NCI-H524 (cell line): ENCODE data around the gene GIMAP5.

Experiments used
- DNase-seq, 2 experiments: peaks; one replicate each; lab custom pipeline; 2025; lab: John Stamatoyannopoulos, UW

The GIMAP5 gene

DNA sequence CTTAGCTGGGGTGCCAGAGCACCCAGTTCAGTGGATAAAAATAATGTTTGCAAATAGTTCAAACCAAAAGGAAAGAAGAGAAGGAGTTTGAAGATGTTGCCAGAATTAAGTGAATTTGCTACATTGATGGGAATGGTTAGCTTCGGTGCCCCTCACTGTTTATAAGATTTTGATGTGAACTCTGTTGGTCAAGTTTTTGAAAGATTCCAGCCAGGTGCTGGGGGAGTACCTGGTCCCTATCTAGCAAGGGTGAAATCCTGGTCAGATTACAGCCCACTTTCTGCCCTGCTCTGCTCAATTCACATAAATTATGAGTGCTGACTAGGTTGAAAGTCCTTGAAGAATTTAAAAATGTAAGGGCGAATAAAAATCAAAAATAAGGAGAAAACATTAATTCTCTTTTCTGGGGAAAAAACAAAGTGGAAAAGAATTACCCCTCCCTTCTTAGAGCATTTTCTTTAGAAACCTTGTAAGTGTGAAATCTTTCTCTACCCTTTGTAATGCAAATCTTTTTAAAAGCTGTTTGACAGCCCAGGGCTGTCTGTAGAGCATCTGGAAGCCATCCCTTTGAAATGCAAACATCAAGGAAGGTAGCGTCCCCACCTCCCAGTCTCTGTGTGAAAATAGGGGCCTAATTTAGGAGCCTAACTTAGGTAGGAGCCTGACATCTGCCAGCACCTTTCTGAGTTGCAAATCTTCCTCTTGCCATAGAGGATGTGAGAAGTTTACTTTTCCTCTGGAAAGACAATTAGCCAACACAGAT is 1.4 kb upstream of the GIMAP5 start:
- DNase-seq = no peak

DNA sequence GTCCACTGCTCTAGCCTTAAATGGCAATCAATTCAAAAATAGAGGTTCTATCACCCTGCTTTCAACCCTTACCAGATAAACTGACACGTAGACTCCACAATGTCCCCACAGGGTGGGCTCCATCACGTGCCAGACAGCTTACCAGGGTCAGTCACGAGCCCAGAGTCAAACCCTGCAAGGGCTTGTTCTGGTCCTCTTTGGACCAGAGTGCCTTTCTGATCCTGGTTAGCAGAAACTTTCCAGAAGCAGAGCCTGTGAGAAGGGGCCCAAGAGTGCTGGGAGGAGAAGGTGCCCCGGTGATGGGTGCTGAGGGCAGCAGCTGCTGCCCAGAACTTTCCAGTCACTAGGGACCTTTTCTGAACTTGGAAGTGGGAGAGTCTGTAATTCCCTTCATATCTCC is 354 bp upstream of the GIMAP5 start:
- no peak for DNase-seq

DNA sequence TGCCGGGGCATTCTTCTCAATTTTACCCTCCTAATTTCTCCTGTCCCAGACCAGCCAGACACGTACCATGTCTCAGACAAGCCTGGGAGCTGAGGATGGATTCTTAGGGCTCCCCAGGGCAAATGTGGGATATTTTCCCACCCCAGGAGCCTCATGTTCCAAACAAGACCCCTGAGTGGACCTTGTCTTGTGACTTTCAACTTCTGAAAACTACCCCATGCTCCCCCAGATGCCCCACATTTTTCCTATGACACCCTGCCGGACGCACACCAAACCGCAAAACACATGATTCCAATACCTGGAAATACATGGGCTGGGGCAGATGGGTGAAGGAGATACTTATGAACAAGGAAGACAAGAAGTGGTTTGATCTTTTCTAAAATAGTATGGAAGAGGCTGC is 874 bp downstream of the GIMAP5 start:
- no peak for DNase-seq

DNA sequence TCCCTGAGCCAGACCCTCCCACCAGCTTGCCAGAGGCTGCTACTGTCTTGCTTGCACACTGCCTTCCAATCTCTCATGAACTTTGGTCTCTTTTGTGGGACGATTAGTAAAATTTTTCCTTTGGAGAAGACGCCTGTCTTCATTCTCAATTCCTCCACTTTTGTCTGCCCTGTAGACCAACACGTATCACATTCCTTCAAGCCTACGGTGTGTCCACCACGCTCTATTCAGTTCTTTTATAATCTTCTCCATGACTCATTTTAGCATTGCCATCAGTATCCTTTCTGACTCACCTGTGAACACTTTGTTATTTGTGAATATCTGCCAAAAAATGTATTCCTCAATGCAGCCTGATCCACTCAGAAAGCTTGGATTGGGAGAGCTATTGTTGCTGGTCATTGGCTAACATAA is 1.4 kb downstream of the GIMAP5 start:
- no peak for DNase-seq

DNA sequence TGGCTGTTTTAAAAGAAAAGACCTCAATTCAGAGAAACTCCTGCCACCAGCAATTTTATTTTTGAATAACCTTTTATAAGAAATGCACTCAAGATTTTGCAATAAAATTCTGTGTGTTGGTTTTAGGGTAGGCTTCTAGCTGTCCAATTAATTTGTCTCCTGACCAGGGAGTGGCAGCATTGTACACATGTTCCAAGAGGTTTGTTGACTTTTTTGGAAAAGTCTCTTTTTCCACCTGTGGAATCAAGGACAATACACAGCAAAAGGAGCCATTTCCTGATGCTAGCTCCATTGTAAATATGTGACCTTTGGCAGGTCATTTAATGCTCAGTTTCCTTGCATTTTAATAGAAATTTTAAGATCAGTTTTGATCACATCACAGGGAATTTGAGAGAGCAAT is 1.8 kb downstream of the GIMAP5 start:
- peak in 1 of 2 experiments; percentile 4 for DNase-seq

DNA sequence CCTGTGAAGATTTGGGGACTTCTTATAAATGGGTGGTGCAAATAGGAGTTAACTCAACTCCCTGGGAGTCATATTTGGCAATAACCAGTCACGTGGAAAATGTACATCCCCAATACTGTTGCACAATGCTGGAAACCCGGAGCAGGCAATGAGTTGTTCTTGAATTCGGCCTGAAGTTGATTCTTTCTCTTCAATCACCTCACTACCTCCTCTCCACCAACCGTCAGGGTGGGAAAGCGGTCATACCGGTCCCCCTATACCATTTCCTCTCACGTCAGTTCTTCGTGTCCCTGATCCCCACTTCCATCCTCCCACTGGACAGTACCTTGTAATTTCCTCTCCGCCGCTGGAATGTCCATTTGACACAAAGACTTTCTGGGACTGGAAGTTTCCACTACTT is 2.8 kb downstream of the GIMAP5 start:
- DNase-seq = no peak

DNA sequence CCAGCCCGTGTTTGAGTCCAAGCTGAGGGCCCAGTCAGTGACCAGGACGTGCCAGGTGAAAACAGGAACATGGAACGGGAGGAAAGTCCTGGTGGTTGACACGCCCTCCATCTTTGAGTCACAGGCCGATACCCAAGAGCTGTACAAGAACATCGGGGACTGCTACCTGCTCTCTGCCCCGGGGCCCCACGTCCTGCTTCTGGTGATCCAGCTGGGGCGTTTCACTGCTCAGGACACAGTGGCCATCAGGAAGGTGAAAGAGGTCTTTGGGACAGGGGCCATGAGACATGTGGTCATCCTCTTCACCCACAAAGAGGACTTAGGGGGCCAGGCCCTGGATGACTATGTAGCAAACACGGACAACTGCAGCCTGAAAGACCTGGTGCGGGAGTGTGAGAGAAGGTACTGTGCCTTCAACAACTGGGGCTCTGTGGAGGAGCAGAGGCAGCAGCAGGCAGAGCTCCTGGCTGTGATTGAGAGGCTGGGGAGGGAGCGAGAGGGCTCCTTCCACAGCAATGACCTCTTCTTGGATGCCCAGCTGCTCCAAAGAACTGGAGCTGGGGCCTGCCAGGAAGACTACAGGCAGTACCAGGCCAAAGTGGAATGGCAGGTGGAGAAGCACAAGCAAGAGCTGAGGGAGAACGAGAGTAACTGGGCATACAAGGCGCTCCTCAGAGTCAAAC is 5.2 kb downstream of the GIMAP5 start:
- DNase-seq = no peak

DNA sequence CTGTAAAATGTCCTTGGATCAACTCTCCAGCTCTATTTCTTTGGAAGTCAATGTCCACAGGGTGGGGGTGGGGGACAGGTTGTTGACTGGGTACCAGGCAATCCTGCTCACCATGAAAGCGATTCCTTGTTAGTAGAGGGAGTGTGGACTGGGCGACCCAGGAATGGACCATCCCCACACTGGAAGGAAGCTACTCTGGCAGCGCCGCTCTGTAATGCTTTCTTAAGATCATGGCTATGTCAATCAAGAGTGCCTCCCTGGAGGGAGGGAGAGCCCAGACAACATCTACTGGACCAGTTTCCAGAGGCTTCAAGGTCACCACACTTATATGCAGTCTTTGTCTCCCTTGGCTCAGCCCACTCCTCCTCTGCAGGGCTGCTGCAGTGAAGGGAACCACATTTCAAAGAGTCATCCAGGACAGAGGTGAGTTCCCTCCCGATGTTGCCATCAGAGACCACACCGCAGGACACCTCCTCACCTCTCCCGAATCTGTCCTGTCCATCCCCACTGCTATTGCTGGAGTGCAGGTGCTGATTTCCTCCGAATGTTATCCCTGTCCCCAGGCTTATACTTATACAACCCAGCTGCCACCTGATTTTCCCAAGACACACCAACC is 6.9 kb downstream of the GIMAP5 start:
- no peak for DNase-seq

DNA sequence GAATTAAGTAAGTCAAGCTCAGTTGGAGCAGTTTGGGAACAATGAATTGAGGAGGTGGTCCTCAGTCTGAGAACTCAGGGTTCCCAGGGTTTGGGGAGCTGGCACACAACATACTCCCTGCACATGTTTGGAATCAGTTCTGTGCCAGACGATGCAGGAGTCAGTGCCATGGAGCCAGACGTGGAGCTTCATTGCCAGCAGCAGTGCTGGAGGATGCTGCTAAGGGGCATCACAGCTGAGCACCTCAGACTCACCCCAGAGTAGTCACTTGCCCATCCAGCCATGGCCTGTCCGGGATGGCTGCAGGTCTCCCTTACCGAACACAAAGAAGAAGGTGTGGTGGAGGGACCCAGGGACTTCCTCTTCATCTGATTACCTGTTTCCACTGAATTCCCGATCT is 7.9 kb downstream of the GIMAP5 start:
- DNase-seq = no peak

DNA sequence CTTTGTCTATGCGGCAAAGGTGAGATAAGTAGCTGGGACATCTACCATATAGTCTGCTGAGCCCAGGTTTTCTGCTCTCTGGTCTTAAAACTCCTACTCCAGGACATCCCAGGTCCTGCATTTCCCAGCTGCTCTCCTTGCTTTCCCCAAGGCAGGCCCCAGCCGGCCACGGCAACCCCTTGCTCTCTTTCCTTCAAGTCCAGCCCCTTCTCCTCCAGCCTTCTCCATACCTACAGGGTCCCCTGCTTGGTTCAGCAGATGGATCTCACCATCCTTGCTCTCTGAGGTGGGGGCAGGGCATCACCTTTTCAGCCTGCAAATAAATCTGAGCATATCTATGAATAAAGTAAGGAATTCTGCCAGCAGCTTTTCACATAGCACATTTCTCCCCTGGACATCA is 8.7 kb downstream of the GIMAP5 start:
- no peak for DNase-seq

DNA sequence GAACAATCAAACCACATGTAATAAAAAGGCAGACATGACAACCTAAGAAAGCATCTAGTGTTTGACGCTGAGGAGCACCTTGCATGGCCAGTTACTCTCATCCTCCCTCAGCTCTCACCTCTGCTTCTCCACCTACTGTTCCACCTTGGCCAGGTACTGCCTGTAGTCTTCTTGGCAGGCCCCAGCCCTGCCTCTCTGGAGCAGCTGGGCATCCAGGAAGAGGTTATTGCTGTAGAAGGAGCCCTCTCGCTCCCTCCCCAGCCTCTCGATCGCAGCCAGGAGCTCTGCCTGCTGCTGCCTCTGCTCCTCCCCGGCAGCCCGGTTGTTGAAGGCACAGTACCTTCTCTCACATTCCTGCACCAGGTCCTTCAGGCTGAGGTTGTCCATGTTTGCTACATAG is 9.7 kb downstream of the GIMAP5 start:
- no peak for DNase-seq

DNA sequence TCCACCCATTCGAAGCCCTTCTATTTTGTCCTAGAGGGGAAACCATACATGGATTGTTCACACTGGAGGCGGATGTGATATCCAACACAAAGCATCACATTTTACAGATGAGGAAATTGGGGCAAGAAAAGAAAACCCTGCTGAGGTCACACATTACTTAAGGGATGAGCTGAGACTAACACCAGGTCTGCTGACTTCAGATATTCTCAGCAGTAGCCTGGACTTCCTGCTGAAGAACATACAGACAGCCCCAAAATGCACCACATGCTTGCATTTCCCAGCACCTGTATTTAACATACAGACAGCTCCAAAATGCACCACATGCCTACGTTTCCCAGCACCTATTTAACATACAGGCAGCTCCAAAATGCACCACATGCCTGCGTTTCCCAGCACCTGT is 11.2 kb downstream of the GIMAP5 start:
- DNase-seq = no peak

DNA sequence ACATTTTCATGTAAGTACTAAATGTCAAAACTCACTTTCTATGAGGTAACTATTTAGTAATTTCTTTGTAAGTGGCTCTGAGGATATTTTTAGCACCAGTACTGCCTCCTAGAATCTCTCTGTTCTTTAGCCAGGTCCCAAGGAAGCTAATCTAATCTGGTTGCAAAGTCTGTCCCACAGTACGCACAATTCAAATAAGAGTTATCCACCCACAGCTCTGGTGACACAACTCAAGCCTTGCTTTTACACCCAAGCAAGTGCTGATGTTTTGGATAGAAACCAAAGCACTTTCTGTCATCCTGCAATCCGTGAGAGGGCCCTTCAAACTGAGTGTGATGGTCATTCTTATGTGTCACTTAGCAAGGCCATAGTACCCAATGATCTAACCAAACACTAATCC is 14.5 kb downstream of the GIMAP5 start:
- no peak for DNase-seq

DNA sequence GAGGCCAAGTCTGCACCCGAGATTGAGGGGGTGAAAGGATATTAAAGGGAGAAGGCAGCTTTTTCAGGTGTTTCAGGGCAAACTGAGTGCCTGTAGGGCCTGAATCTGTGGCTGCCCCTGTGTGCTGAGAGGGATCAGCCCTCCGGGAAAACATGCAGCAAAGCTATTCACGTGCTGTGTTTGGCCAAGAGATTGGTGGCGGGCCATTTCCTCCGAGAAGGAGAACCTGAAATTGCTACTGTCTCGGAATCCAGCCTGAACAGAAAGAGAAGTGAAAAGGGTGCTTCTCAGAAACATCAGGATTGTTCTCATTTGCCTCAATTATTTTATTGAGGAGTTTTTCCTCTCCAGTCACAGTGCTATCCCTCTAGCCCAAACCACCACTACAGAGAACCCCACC is 16.0 kb downstream of the GIMAP5 start:
- DNase-seq = no peak

DNA sequence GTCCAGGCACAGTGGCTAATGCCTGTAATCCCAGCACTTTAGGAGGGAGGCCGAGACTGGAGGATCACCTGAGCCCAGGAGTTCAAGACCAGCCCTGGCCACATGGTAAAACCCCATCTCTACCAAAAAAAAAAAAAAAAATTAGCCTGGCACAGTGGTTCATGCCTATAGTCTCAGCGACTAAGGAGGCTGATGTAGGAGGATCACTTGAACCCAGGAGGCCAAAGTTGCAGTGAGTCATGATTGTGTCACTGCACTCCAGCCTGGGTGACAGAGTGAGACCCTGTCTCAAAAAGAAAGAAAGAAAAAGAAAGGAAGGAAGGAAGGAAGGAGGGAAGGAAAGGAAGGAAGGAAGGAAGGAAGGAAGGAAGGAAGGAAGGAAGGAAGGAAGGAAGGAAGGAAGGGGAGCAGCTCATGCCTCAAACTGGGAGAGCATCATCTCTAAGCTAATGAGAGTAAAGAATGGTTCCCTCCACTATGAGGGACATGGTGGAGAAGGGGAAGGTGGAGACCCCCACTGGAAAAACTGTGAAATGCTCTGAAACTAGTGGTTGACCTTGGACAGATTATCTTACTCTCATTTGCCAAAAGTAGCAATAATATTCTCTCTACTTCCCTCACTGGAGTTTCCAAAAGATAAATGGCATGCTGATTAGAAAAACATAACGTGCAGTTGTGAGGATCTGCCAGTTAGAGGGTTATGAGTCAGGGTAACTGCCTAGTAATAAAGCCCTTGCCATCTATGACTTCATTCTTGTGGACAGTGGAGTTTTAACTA is 16.8 kb downstream of the GIMAP5 start:
- DNase-seq = peak in 1 of 2 experiments; percentile 54

DNA sequence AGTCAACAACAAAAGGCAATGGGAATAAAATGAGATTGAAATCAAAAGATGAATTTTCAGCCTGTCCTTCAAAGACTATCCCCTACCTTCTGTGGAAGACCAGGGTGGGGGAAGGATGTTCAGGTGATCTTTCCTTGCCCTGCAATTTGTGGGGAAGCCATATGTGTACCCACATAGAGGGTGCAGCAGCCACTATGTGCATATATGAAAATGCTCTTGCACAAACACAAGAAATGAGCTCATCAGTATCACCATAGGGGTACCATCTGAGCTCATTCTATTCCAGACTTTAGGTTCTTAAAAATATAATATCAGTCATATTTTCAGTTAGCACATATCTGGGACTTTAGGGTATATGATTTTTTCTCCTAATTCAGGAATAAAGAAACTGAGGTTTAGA is 17.7 kb downstream of the GIMAP5 start:
- DNase-seq = no peak

DNA sequence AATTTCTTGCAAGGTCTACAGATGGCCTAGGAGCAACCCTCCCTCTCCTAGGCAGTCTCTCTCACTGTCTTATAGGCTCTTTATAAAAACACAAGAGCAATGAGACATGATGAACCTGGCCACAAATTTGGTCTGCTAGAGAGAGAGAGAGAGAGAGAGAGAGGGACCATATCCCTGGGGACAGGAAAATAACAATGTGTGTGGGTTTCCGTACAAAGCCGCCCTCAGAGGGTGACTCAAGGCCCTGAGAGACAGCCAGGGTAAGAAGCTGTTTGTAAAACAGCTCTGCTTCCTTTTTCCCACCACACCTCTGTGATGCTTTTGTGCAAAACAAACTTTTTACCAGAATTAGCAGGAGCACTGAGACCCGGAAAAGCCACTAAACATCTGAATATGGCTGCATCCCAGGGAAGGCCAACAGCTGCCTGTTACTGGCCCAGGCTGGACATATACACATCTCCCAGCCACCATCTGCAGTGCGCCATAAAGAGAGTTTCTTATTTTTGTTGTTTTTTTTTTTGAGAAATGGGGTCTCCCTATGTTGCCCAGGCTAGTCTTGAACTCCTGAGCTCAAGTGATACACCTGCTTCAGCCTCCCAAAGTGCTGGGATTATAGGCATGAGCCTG is 18.4 kb downstream of the GIMAP5 start:
- DNase-seq = no peak

DNA sequence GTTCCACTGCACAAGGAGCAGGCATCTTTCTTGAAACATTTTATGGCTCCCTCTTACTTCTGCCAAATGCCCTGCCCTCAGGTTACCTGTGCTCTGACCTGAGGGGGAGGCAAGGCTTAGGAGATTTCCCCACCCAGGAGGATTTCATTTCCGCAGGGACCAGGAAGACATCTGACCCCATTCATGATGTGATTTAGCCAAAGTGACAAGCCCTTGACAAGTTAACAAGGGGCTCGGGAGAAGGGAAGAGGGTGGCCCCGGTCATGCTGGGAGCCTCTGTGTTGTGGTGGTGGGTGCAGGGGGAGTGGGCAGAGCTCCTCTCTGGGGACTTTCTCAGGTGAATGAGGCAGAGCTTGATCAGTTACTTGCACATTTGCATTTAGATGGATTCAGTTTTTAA is 18.9 kb downstream of the GIMAP5 start:
- DNase-seq = no peak

DNA sequence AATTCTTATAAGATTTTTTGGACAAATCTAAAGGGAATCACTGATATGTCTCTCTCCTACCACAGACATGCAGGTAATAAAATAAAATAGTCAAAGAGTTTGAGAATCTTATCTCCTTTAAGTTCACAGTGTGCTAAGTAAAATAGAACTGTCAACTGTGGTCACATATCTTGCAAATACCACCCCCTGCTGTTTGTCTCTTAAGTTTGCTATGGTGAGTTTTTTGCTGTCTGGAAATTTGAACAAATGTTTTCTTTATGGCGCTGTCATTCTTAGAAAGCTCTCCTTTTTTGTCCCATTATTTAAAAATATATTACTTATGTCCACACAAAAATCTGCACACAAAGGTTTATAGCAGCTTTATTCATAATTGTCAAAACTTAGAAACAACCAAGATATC is 19.6 kb downstream of the GIMAP5 start:
- peak in 1 of 2 experiments; percentile 31 for DNase-seq

DNA sequence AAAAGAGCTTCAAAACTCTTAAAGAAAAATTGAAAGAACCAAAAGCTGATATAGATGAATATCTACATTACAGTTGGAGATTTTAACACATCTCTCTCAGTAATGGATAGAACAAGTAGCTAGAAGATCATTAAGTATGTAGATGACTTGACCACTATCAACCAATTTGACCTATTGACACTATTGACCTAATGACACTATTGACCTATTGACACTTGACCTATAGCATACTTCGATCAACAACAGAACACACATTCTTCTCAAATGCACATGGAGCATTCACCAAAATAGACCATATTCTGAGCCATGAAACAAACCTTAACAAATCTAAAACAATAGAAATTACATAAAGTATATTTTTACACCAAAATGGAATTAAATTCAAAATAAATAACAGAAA is 22.3 kb downstream of the GIMAP5 start:
- no peak for DNase-seq

DNA sequence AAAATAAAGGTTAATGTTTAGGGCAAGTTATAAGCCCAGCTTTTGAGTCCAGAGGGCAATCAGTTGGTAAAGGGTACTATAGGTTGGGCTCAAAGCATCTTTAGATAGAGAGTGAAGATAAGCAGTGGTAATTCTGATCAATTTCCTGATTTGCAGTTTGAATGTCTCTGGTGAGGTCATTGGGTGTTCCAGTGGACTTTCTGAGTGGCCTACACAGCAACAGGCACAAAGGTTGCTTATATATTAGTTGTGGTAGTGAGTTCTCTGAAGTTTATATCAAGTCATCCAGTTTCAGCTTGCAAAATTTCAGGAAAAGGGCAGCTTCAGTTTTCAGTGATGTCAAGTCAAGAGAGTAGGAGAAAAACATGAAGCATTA is 29.1 kb downstream of the GIMAP5 start:
- DNase-seq = no peak

DNA sequence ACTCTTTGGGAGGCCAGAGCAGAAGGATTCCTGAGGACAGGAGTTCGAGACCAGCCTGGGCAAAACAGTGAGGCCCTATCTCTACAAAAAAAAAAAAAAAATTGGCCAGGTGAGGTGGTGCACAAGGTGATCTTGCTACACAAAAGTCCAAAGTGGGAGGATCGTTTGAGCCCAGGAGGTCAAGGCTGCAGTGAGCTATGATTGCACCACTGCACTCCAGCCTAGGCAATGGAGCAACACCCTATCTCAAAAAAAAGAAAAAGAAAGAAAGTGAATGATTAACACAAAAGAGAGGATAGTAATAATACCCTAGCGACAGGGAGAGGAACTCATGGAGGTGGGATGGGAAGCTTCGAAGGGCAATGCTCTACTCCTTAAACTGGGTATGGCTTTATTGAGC is 32.5 kb downstream of the GIMAP5 start:
- DNase-seq = no peak
